GM08714 (cell line): ENCODE results near the gene TPP2.

Experiments
- H3K4me3 ChIP-seq: fragments of 200-500 bp; sonication (Bioruptor generic); 2 replicates; pipeline ENCODE4 v1.5.1; 2014; ENCODE audit warnings: mild to moderate bottlenecking, low read length, inconsistent platforms
- ZNF274 ChIP-seq: IDR thresholded peaks from 2 replicates; pipeline ENCODE4 v1.6.1; 2012; ENCODE audit warnings: mild to moderate bottlenecking, low read depth, low read length

Gene TPP2

GRCh38 chr13:102700088-102701031 lies 103.6 kb downstream of the TPP2 start:
- no peak for TF ChIP-seq ZNF274
- H3K4me3 ChIP-seq, result no peak overlapping the region

- no peak overlapping the region for H3K4me3 ChIP-seq
- TF ChIP-seq ZNF274, result no peak
Measured at GRCh38 chr13:102701331-102701730, 104.5 kb downstream of the TPP2 start.

- TF ChIP-seq ZNF274, result no peak
- no peak overlapping the region for H3K4me3 ChIP-seq
Measured at GRCh38 chr13:102702965-102703725, 106.4 kb downstream of the TPP2 start.

GRCh38 chr13:102703726-102704035 lies 106.9 kb downstream of the TPP2 start:
- no peak for TF ChIP-seq ZNF274
- H3K4me3 ChIP-seq, result no peak overlapping the region

GRCh38 chr13:102704238-102705058 lies 107.7 kb downstream of the TPP2 start:
- no peak for TF ChIP-seq ZNF274
- no peak overlapping the region for H3K4me3 ChIP-seq

- TF ChIP-seq ZNF274, result no peak
- no peak overlapping the region for H3K4me3 ChIP-seq
Measured at GRCh38 chr13:102707467-102707866, 110.7 kb downstream of the TPP2 start.

- no peak for TF ChIP-seq ZNF274
- H3K4me3 ChIP-seq, result no peak overlapping the region
Measured at GRCh38 chr13:102708211-102708610, 111.4 kb downstream of the TPP2 start.

GRCh38 chr13:102708991-102709390 lies 112.2 kb downstream of the TPP2 start:
- no peak overlapping the region for H3K4me3 ChIP-seq
- TF ChIP-seq ZNF274, result no peak

GRCh38 chr13:102709536-102709935 lies 112.8 kb downstream of the TPP2 start:
- no peak for TF ChIP-seq ZNF274
- H3K4me3 ChIP-seq, result no peak overlapping the region

GRCh38 chr13:102710261-102710679 lies 113.5 kb downstream of the TPP2 start:
- TF ChIP-seq ZNF274, result no peak
- no peak overlapping the region for H3K4me3 ChIP-seq

GRCh38 chr13:102715447-102715846 lies 118.7 kb downstream of the TPP2 start:
- H3K4me3 ChIP-seq, result no peak overlapping the region
- TF ChIP-seq ZNF274, result no peak

- H3K4me3 ChIP-seq, result no peak overlapping the region
- no peak for TF ChIP-seq ZNF274
Measured at GRCh38 chr13:102718746-102719145, 122.0 kb downstream of the TPP2 start.

GRCh38 chr13:102721800-102722231 lies 125.0 kb downstream of the TPP2 start:
- H3K4me3 ChIP-seq, result no peak overlapping the region
- TF ChIP-seq ZNF274, result no peak

- no peak for TF ChIP-seq ZNF274
- no peak overlapping the region for H3K4me3 ChIP-seq
Measured at GRCh38 chr13:102724923-102725322, 128.1 kb downstream of the TPP2 start.
